ENCODE measurements around the gene PKP2.
"Not testable (repeated sequence)": the region's sequence is repeated elsewhere in the genome, so short reads cannot be mapped to it uniquely, and the experiment has no call there.

GRCh38 chr12:32861658-32862057, 34.9 kb downstream of the PKP2 start:
- TF ChIP-seq CTCF (conservative IDR thresholded peaks at IDR 0.05; ENCODE audit: low read depth, low read length); POLR2A (IDR thresholded peaks at IDR 0.05; ENCODE audit: low read depth, low read length): not testable (repeated sequence)
